HepG2 (cell line): Measurements from ENCODE around the gene RALY. TPM values are rescaled to one million over a fixed set of nuclear protein-coding genes. Genes with fewer than 3 reads are reported as not detected.
A peak's percentile ranks its signal among the peaks of the same experiment; 100 is the strongest.

Source experiments
- ATAC-seq: fragments of 200-7000 bp; cut with Tn5 transposase; 3 replicates; pipeline ENCODE4 v1.9.1; 2020; ENCODE audit warnings: mild to moderate bottlenecking, moderate library complexity
- BruUV-seq: library from RNA; stranded (reverse); fragments of 400-500 nt; replicated peaks from 2 replicates; lab custom pipeline; 2021; lab: Mats Ljungman, UMichigan
- CTCF ChIA-PET: fragments of 300-600 bp; formaldehyde crosslinking; extraction: SDS; loops from one replicate; lab custom pipeline; 2021; ENCODE audit warnings: low total read pairs, inconsistent platforms, low intra/inter-chr PET ratio; lab: Yijun Ruan, JAX
- POLR2A ChIA-PET: fragments of 350-600 bp; sonication (Branson Sonifier 250); formaldehyde crosslinking; loops from one replicate; lab custom pipeline; 2020; ENCODE audit warnings: antibody characterized with exemption, inconsistent platforms; lab: Yijun Ruan, JAX
- DNase-seq: peaks from one replicate; pipeline ENCODE4 v3.0.0-alpha.2; 2015; ENCODE audit warnings: low spot score
- FAIRE-seq: peaks from 3 replicates; lab custom pipeline; 2011; peaks lifted over from hg19 to GRCh38; lab: Jason Lieb, UNC
- H2AFZ ChIP-seq: one replicate; pipeline ENCODE4 v1.6.1; 2011; ENCODE audit warnings: low read length, inconsistent platforms
- H3K27ac ChIP-seq: fragments of 300-600 bp; 3 replicates; pipeline ENCODE4 v1.8.0; 2011; ENCODE audit warnings: mixed run types, mild to moderate bottlenecking, mixed read lengths, low read length, inconsistent platforms; ENCODE audit not compliant: insufficient read depth; ENCODE audit errors: extremely low read length
- H3K27me3 ChIP-seq, 2 experiments: fragments of 200-600 bp in 1 of 2; 2 replicates in 1 of 2; 3 replicates in 1 of 2; pipeline versions ENCODE4 v1.6.0 to v1.8.0; 2011; ENCODE audit warnings: low read length in 2 of 2, mild to moderate bottlenecking in 2 of 2, moderate library complexity in 2 of 2, inconsistent platforms in 1 of 2; ENCODE audit not compliant: insufficient read depth in 2 of 2, control insufficient read depth in 1 of 2
- H3K36me3 ChIP-seq, 2 experiments: fragments of 200-600 bp in 1 of 2; replicated peaks in 1 of 2; 2 replicates in 1 of 2; 3 replicates in 1 of 2; pipeline versions ENCODE4 v1.5.1 to v1.8.0; 2011; ENCODE audit warnings: low read length in 2 of 2, inconsistent platforms in 1 of 2; ENCODE audit not compliant: insufficient read depth in 2 of 2, control insufficient read depth in 1 of 2
- H3K4me1 ChIP-seq: 2 replicates; pipeline ENCODE4 v1.5.1; 2012; ENCODE audit warnings: low read length, inconsistent platforms; ENCODE audit not compliant: insufficient read depth
- H3K4me2 ChIP-seq: 2 replicates; pipeline ENCODE4 v1.6.0; 2011; ENCODE audit warnings: low read depth, low read length, inconsistent platforms
- H3K4me3 ChIP-seq, 3 experiments: fragments of 200-600 bp in 1 of 3; sonication (generic), shearing (Covaris generic) in 1 of 3; replicated peaks in 1 of 3; 2 replicates each; pipeline ENCODE4 v1.5.1; 2011 to 2016; ENCODE audit warnings: low read length in 3 of 3, inconsistent platforms in 2 of 3, low read depth in 2 of 3, mild to moderate bottlenecking in 2 of 3, control low read depth in 1 of 3, mixed read lengths in 1 of 3; ENCODE audit not compliant: insufficient read depth in 1 of 3
- H3K79me2 ChIP-seq: one replicate; pipeline ENCODE4 v1.6.1; 2011; ENCODE audit warnings: low read length, inconsistent platforms; ENCODE audit not compliant: insufficient read depth
- H3K9ac ChIP-seq: 2 replicates; pipeline ENCODE4 v1.6.0; 2011; ENCODE audit warnings: mild to moderate bottlenecking, low read depth, low read length, inconsistent platforms; ENCODE audit not compliant: insufficient read depth
- H3K9me3 ChIP-seq: 2 replicates; pipeline ENCODE4 v1.5.1; 2012; ENCODE audit warnings: mild to moderate bottlenecking, low read length
- H4K20me1 ChIP-seq: 2 replicates; pipeline ENCODE4 v1.6.0; 2011; ENCODE audit warnings: inconsistent platforms, mild to moderate bottlenecking, low read length, moderate library complexity; ENCODE audit not compliant: insufficient read depth
- AGO2 ChIP-seq: fragments of 200-400 bp; formaldehyde crosslinking; optimal IDR thresholded peaks from 2 replicates; pipeline ENCODE3; 2017; ENCODE audit warnings: mild to moderate bottlenecking, low read depth, low read length, moderate library complexity
- POLR2A ChIP-seq, 2 experiments: IDR thresholded peaks; 2 replicates each; pipeline ENCODE4 v1.6.1; 2011; ENCODE audit warnings: low read depth in 2 of 2, low read length in 2 of 2, mild to moderate bottlenecking in 1 of 2, moderate library complexity in 1 of 2; ENCODE audit not compliant: insufficient read depth in 1 of 2
- POLR2AphosphoS5 ChIP-seq: IDR thresholded peaks from 2 replicates; pipeline ENCODE4 v1.6.1; 2012; ENCODE audit warnings: low read depth, low read length
- RARG ChIP-seq: sonication (generic); formaldehyde crosslinking; IDR thresholded peaks from 2 replicates; pipeline ENCODE4 v1.4.0; 2020; ENCODE audit warnings: low read depth, mild to moderate bottlenecking, missing genetic modification reagents
- RBFOX2 ChIP-seq: fragments of 200-400 bp; formaldehyde crosslinking; IDR thresholded peaks from 2 replicates; pipeline ENCODE4 v1.6.1; 2017; ENCODE audit warnings: low read depth, mild to moderate bottlenecking, low read length
- RBM22 ChIP-seq: fragments of 200-400 bp; formaldehyde crosslinking; optimal IDR thresholded peaks from 2 replicates; pipeline ENCODE3; 2017; ENCODE audit warnings: mild to moderate bottlenecking, low read length, moderate library complexity
- ZC3H13 ChIP-seq: sonication (generic); formaldehyde crosslinking; IDR thresholded peaks from 2 replicates; pipeline ENCODE4 v1.8.1; 2023; ENCODE audit warnings: mild to moderate bottlenecking, missing genetic modification reagents, moderate library complexity
- WGBS: methylation state at CpG from one replicate; pipeline ENCODE4 v1.1.6; 2017; ENCODE audit warnings: low lambda C conversion rate; 5-methylcytosine and 5-hydroxymethylcytosine counted together
- in situ Hi-C: cut with HindIII; loops from 2 replicates; pipeline ENCODE4 v1.10.0; 2017; ENCODE audit warnings: low pct_unique_long_range_greater_than_20kb; ENCODE audit not compliant: extremely low pct_ligation_motif_present
- intact Hi-C: fragments of 100-400 bp; cut with micrococcal nuclease; formaldehyde crosslinking; loops from one replicate; pipeline ENCODE4 v1.10.0; 2022; ENCODE audit not compliant: unreplicated experiment
- polyA plus RNA-seq, 8 experiments: library from polyadenylated mRNA; depleted of rRNA in 3 of 8; stranded (reverse) in 7 of 8; unstranded in 1 of 8; fragments of >200 nt; fragmentation: Illumina TruSeq in 4 of 8; extraction: Trizol in 4 of 8; gene quantifications; 2 replicates each; pipeline versions ENCODE4 v1.2.1 to v1.2.3, GENCODE V29; 2011 to 2016; ENCODE audit warnings: low read depth in 4 of 8, missing spikeins in 1 of 8, mixed read lengths in 1 of 8; ENCODE audit not compliant: insufficient read depth in 1 of 8
- total RNA-seq, 5 experiments: library from RNA; depleted of rRNA; stranded (reverse); fragments of >200 nt; fragmentation: Illumina TruSeq; extraction: Trizol; gene quantifications; 2 replicates each; pipeline ENCODE4 v1.2.3, GENCODE V29; 2016; ENCODE audit warnings: low read depth in 1 of 5
- TF ChIP-seq, protein P1 (sequence below): sonication (generic); formaldehyde crosslinking; IDR thresholded peaks from 2 replicates; pipeline ENCODE4 v1.4.0; 2020; ENCODE audit warnings: missing genetic modification reagents, borderline replicate concordance

Gene RALY
- total and polyA plus RNA-seq, 2 of the 13 experiments (the other 11 are each of a cell fraction or from before 2014, with no cell fraction given), result 178 to 186 TPM

DNA sequence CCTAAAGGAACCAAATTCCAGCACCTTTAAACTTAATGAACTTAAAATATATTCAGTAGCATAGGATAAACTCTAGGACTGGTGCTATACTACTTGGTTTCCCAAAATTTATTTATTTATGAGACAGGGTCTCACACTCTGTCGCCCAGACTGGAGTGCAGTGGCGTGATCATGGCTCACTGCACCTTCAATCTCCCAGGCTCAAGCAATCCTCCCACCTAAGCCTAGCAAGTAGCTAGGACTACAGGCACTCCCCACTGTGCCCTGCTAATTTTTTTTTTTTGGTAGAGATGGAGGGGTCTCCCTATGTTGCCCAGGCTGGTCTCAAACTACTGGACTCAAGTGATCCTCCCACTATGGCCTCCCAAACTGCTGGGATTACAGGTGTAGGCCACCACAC, 96.9 kb downstream of the RALY start (continued):
- TF ChIP-seq POLR2A (IDR thresholded peaks at IDR 0.05; ENCODE audit: insufficient read depth in 1 of 2, low read depth in 2 of 2, low read length in 2 of 2), result peak; percentile 14 to 41; a peak in 1 of 4 replicates
- TF ChIP-seq RBM22, result peak; percentile 94

GRCh38 chr20:34091637-34092200, 98.0 kb downstream of the RALY start:
- intact Hi-C loops, result no loop called here
- Histone ChIP-seq H2AFZ (no peak overlapping the region), H3K9me3 (no peaks in the 10 kb centered on the region), H3K9ac (no peak overlapping the region), H3K79me2 (peaks cover 5% of the 10 kb centered on the region), H3K27ac (no peak overlapping the region), H4K20me1 (peaks cover 27% of the 10 kb centered on the region), H3K4me1 (no peaks in the 10 kb centered on the region), H3K27me3 (no peaks in the 10 kb centered on the region), H3K4me3 (no peak overlapping the region), H3K36me3 (peaks cover 52 to 88% of the 10 kb centered on the region in 2 experiments), H3K4me2 (no peak overlapping the region)
- WGBS, result 97% methylated on average over 6 of the region's 6 CpGs
- ATAC-seq (no peak), FAIRE-seq (no peak), DNase-seq (no peak)
- no TSS peak for BruUV-seq
- ChIA-PET POLR2A (interaction anchor here (1.1 to 5.8 kb wide), 2 partner anchors 16 to 21 kb away, joined by 4 to 48 read pairs; partner anchors contain the start of gene EIF2S2), CTCF (no interaction called here)
- TF ChIP-seq ZC3H13, result no peak
- TF ChIP-seq POLR2AphosphoS5, result peak; percentile 8; the same call in 1 of the 2 replicates
- peak; percentile 65 for TF ChIP-seq AGO2
- peak; percentile 57 for TF ChIP-seq RBFOX2
- peak; percentile 93 for TF ChIP-seq RBM22
- TF ChIP-seq, protein P1, sequence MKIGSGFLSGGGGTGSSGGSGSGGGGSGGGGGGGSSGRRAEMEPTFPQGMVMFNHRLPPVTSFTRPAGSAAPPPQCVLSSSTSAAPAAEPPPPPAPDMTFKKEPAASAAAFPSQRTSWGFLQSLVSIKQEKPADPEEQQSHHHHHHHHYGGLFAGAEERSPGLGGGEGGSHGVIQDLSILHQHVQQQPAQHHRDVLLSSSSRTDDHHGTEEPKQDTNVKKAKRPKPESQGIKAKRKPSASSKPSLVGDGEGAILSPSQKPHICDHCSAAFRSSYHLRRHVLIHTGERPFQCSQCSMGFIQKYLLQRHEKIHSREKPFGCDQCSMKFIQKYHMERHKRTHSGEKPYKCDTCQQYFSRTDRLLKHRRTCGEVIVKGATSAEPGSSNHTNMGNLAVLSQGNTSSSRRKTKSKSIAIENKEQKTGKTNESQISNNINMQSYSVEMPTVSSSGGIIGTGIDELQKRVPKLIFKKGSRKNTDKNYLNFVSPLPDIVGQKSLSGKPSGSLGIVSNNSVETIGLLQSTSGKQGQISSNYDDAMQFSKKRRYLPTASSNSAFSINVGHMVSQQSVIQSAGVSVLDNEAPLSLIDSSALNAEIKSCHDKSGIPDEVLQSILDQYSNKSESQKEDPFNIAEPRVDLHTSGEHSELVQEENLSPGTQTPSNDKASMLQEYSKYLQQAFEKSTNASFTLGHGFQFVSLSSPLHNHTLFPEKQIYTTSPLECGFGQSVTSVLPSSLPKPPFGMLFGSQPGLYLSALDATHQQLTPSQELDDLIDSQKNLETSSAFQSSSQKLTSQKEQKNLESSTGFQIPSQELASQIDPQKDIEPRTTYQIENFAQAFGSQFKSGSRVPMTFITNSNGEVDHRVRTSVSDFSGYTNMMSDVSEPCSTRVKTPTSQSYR (CRISPR knock-in tag), result no peak
- TF ChIP-seq RARG (CRISPR knock-in tag), result no peak
- in situ Hi-C loops, result no loop called here
